NCI-H1105 (cell line): ENCODE results near the gene PHF5A.

ENCODE experiments used
- DNase-seq: peaks from one replicate; lab custom pipeline; 2025; lab: John Stamatoyannopoulos, UW

PHF5A gene

DNA sequence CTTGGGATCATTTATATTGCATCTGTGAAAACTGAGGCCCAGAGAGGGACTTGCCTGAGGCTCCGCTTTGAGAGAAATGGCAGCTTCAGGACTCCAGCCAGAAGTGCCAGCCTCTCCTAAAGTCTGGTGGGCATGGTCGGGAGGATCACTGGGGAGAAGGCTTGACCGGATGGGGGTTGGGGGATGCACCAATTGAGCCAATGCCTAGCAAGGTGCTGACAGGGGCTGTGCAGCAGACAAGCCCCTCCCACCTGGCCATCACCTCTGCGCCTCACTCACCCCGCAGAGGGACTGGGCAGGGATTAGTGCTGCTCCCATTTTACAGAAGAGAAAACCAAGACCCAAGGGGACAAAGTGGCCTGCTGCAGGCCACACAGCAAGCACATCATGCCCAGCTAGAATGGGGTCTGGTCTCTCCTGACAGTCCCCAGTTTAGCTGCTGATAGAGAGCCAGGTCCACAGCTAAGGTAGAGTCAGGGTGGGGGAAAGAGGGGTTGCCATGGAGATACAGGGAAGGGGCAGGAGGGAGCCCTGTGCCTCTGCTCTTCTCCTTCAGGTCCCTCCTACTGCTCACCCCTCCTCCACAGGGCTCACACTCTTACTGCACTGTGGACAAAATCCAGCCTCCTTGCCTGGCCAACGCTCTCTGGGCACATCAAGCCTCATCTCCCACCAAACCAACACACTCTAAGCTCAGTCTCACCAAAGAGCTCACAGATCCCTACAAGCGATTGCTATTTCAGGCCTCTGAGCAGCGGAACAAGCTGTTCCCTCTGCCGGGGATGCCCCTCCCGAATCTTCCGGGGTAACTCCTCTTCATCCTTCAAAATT lies 57.3 kb downstream of the PHF5A start:
- DNase-seq = no peak

DNA sequence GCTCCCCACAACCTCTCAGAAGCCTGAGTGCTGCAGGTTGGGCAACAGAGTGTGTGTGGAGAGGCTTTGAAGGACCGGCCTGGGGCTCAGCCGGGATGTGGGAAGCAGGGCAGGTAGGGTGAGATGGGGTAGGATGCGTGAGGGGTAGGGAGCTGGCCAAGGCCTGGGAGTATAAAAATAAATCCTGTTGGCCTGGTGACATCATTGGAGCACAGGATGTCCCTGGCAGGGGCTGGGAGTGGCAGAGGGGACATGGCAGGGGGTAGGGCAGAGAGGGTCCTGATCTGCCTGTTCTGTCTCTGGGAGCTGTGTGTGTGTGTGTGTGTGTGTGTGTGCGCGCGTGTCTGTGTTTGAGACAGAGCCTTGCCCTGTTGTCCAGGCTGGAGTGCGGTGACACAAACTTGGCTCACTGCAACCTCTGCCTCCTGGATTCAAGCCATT lies 58.2 kb downstream of the PHF5A start:
- DNase-seq = no peak
